Measurements from ENCODE around the gene SYNE4.

- no peak for TF ChIP-seq CTCF (IDR thresholded peaks at IDR 0.05; ENCODE audit: poor library complexity, severe bottlenecking)
- no peak for TF ChIP-seq RAD21 (conservative IDR thresholded peaks at IDR 0.05)
- no peak for TF ChIP-seq EZH2 (IDR thresholded peaks at IDR 0.05; ENCODE audit: borderline replicate concordance, insufficient read depth, low read length, poor library complexity, severe bottlenecking)
- no peak for TF ChIP-seq TAF1 (IDR thresholded peaks at IDR 0.05; ENCODE audit: low read depth)
Measured at GRCh38 chr19:36051637-36052036, 43.0 kb upstream of the SYNE4 start.

Measured in neural cell (in vitro differentiated cells).